ENCODE results near the gene LRRC4C. TPM values are rescaled to one million over a fixed set of nuclear protein-coding genes. Genes with fewer than 3 reads are reported as not detected.

The LRRC4C gene
- total RNA-seq, 1 donor, result 0.27 TPM

DNA sequence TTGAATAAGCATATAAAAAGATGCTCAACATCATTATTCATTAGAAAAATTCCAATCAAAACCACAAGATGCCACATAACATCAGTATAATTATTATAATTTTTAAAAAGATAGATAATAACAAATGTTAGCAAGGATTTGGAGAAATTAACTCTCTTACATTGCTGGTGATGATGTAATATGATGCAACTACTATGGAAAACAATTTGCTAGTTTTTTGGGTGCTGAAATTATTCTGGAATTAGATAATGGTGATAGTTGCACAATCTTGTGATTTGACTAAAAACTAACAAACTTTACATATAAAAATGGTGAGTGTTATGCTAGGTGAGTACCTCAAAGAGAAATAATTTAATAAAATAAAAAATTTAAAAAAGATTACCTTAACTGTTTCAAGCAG is 412.2 kb downstream of the LRRC4C start:
- H3K4me3 ChIP-seq (ENCODE audit: low read depth, low read length), result no peak overlapping the region
- TF ChIP-seq, protein P1, sequence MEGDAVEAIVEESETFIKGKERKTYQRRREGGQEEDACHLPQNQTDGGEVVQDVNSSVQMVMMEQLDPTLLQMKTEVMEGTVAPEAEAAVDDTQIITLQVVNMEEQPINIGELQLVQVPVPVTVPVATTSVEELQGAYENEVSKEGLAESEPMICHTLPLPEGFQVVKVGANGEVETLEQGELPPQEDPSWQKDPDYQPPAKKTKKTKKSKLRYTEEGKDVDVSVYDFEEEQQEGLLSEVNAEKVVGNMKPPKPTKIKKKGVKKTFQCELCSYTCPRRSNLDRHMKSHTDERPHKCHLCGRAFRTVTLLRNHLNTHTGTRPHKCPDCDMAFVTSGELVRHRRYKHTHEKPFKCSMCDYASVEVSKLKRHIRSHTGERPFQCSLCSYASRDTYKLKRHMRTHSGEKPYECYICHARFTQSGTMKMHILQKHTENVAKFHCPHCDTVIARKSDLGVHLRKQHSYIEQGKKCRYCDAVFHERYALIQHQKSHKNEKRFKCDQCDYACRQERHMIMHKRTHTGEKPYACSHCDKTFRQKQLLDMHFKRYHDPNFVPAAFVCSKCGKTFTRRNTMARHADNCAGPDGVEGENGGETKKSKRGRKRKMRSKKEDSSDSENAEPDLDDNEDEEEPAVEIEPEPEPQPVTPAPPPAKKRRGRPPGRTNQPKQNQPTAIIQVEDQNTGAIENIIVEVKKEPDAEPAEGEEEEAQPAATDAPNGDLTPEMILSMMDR (IDR thresholded peaks at IDR 0.05; ENCODE audit: insufficient read depth, low read length), result no peak
- DNase-seq (ENCODE audit: low read depth), result no peak

DNA sequence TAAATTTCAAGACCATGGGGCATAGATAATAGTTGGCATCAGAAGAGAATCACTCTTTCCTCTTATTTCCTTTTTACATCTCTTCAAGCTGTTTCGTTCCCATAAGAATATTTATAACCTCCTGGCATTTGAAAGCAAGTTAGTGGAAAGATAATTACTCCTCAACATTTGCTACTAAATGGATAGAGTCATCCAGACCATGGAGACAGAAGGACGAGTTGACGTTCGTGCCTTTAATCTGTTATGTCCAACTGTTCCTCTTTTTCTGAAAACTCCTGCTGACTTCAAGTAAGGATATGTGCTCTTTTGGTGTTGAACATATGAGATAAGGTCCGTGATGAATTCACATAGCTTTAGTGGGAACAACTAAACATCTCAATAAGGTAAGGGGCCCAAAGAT is 414.2 kb downstream of the LRRC4C start:
- H3K4me3 ChIP-seq (ENCODE audit: low read depth, low read length), result no peak overlapping the region
- TF ChIP-seq, protein P1 (IDR thresholded peaks at IDR 0.05; ENCODE audit: insufficient read depth, low read length), result no peak
- no peak for DNase-seq (ENCODE audit: low read depth)

DNA sequence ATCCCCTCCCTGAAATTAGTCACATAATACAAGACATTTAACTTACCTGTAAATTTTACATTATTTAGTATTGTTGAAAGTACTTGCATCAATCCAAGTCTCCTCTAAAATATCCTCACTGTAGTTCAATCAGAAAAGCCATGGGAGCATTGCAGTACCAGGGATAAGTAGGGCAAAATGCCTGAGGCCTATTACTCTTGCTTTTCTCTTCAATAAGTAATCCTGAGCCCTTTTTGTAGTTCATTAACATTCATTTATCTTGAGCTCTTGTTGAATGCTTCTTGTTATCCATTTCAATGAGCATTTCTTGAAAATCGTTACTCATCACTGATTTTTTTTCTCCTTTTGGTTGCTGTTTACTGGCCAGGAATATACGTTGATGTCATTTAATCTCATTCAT is 414.7 kb downstream of the LRRC4C start:
- H3K4me3 ChIP-seq (ENCODE audit: low read depth, low read length), result no peak overlapping the region
- TF ChIP-seq, protein P1 (IDR thresholded peaks at IDR 0.05; ENCODE audit: insufficient read depth, low read length), result no peak
- DNase-seq (ENCODE audit: low read depth), result no peak

DNA sequence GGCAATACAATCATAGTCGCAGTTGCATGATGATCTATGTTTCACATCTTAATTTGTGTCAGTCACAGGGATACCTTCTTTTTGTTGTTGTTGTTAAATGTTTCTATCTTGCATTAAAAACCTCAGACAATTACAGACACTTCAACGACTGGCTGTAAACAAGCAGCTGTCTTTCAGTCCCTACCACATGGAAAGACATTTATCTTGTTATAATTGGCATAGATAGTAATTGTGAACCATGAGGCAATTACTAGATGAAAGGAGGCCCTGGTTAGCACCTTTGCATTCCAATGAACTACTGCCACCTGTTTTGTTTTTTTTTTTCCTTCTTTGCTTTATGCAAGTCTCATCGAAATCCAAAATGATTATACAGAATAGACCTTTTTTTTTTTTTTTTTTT is 416.8 kb downstream of the LRRC4C start:
- DNase-seq (ENCODE audit: low read depth), result no peak
- TF ChIP-seq, protein P1 (IDR thresholded peaks at IDR 0.05; ENCODE audit: insufficient read depth, low read length), result no peak
- H3K4me3 ChIP-seq (ENCODE audit: low read depth, low read length), result no peak overlapping the region

DNA sequence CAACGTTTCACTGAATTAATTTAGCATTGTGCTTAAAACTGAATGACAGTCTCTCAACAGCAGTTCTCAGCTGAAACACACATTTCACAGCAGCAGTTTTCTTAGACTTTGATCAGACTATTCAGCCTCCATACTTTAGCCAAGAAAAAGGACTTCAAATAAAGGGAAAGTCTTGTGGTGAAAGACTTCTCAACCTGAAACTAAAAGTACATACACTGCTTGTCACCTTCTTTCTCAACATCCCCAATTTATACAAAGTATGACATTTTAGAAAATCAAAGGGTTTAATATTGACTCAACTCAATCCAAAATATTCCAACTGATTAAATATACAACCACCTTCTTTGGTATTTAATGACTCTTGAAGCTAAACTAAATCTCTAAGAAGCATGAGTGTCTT is 419.0 kb downstream of the LRRC4C start:
- H3K4me3 ChIP-seq (ENCODE audit: low read depth, low read length), result no peak overlapping the region
- TF ChIP-seq, protein P1 (IDR thresholded peaks at IDR 0.05; ENCODE audit: insufficient read depth, low read length), result no peak
- no peak for DNase-seq (ENCODE audit: low read depth)

DNA sequence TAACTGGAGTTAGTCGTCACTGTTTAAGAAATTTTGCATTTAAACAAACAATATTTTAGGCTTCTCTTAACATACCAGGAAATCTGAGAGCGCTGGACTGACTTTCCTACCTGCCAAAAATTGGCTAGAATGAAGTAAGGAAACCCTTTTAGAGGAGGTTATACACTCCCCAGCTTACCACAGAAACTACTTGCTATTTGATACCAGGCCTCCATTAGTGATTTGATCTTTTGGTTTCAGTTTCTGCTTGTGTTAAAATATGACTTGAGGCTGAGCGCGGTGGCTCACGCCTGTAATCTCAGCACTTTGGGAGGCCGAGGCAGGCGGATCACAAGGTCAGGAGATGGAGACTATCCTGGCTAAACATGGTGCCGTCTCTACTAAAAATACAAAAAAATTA is 419.9 kb downstream of the LRRC4C start:
- no peak for DNase-seq (ENCODE audit: low read depth)
- TF ChIP-seq, protein P1 (IDR thresholded peaks at IDR 0.05; ENCODE audit: insufficient read depth, low read length), result no peak
- H3K4me3 ChIP-seq (ENCODE audit: low read depth, low read length), result no peak overlapping the region

DNA sequence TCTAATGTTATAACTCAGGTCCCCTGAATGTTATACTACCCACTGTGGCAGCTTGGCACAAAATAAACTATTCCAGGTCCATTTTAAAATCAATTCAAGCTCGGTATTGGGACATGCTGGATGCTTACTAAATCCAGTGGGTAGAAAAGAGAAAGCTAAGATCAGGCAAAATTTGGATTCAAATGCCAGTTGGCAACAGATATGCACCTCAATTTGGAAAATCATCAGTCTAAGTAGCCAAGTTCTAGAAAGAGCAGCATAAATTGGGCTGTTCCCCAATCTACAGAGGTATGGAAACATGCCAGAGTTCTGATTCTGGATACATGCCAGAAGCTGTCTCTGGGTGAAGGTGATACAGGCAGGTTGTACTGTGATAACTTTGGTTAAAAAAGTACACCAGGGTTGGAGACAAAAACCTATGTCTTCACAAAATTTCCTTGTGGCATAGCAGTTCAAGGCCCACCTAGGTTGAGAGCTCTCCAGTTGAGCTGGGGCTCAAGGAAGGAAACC is 427.8 kb downstream of the LRRC4C start:
- TF ChIP-seq, protein P1 (IDR thresholded peaks at IDR 0.05; ENCODE audit: insufficient read depth, low read length), result no peak
- DNase-seq (ENCODE audit: low read depth), result no peak
- H3K4me3 ChIP-seq (ENCODE audit: low read depth, low read length), result no peak overlapping the region
